ENCODE results near the gene AFG1L.
"Not testable (repeated sequence)": the region's sequence is repeated elsewhere in the genome, so short reads cannot be mapped to it uniquely, and the experiment has no call there.

Gene AFG1L

DNA sequence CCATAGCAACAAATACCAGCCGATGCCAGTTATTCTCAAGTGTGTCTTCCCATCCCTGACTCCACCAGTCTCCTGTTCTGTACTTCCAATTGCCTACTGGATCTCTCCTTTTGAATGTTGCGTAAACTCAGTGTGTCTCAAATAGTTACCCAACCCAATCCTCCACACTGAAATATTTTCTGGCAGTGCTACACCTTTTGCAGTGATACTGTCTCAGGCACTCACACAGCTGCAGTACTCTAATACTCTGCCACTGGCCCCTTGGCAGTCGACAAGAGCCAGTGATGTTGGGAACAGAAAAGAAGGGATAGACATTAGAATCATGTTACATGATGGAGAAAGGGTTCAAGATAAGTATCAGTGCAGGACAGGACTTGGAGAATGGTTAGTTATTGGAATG lies 234.0 kb downstream of the AFG1L start:
- no peak for DNase-seq

DNA sequence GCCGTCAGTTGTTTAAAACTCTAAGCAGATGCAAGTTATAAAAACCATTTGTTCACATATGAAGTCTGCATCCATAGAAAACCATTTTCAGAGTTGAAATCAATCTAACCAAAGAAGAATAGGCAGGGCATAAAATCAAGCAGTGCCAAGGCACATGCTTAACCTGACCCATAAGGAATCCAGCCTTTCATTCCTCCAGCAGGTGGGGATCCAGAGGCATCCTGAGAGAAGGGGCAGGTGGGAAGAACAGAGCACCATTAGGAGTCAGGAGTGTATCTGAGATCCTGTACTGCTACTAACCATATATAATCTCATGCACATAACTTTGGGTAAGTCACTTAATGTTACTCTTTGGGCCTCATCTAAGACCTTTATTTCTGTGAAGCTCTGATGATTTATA lies 236.5 kb downstream of the AFG1L start:
- no peak for DNase-seq

DNA sequence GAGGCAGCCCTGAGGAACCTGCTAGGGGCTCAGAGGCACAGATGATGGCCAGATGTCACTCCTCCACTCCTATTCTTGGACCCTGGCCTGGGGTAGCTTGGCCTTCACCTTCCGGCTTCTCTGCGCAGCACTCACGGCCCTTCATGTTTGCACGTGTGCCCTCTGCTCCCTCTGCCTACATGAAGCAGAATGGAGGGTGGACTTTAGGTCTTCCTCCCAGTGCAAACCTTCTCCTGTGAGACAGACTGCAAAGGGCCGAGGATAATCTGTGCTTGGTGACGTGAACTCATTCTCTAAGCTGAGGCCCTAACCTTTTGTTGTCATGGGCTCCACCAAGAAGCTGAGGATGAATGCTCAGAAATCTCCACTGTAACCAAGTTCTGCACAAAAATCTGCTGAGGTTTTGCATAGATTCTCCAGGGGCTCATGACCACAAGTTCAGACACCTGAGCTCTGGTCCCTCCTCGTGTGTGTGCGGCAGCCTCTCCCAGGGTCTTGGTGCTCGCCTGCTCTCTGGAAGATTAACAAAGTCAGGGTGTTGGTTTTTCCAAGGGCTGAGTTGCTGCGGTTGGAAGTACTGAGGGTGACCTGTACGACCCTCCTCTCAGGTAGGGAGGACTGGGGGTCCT lies 240.4 kb downstream of the AFG1L start:
- no peak for DNase-seq

DNA sequence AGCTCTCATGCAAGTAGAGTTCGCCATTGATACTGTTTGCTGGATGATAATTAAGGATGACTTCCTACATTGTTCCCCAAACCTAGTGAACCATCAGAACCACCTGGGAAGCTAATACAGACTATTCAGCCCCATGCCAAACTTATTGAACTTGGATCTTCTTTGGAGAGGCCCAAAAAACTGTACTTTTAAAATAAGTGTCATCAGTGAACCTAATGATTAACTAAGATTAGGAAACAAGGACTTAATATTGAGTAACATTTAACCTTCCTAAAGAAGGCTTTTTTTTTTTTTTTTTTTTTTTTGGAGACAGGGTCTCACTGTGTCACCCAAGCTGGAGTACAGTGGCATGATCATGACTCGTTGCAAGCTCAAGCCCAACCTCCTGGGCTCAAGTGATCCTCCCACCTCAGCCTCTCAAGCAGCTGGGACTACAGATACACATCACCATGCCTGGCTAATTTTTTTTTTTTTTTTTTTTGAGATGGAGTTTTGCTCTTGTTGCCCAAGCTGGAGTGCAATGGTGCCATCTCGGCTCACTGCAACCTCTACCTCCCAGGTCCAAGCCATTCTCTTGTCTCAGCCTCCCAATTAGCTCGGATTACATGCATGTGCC lies 241.2 kb downstream of the AFG1L start:
- not testable (repeated sequence) for DNase-seq

DNA sequence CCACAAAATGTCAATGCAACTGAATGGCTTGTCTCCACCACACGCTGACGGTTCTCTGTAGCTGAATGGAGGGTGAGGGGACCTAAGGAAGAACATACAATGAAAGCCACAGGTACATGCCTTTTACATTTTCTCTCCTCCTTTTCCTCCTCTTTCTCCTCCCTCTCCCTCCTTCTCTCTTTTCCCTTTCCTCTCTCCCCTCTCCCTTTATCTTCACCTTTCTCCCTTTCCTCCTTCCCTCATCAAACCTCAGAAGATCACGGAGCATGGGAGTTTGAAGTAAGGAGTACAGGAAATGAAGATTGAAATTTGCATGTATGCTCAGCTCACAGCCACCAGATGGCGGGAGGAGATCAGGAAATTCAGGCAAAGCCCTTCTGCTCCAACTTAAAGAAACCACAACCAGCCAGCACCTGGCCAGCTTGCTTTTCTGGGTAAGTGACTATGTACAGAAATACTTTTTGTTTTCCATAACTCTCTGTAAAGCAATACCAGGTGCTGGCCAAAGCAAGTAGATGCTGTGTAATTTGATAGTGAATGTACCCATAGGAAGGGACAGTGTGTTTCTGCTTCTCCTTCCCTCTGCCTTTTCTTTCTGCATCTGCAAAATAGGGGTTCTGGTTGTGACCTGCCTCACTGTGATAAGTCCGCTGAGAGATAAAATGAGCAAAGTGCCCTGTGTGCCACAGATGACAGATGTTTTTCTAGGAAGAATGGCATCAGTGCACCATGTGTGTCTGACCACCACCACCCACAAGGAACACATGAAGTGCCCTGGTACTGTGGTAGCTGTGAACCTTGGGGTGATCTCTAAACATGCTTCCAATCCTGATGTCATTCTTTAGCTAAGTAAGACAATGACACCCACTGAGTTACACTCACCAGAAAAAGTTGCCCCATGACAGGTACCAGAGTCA lies 247.2 kb downstream of the AFG1L start:
- DNase-seq, result peak; percentile 81

DNA sequence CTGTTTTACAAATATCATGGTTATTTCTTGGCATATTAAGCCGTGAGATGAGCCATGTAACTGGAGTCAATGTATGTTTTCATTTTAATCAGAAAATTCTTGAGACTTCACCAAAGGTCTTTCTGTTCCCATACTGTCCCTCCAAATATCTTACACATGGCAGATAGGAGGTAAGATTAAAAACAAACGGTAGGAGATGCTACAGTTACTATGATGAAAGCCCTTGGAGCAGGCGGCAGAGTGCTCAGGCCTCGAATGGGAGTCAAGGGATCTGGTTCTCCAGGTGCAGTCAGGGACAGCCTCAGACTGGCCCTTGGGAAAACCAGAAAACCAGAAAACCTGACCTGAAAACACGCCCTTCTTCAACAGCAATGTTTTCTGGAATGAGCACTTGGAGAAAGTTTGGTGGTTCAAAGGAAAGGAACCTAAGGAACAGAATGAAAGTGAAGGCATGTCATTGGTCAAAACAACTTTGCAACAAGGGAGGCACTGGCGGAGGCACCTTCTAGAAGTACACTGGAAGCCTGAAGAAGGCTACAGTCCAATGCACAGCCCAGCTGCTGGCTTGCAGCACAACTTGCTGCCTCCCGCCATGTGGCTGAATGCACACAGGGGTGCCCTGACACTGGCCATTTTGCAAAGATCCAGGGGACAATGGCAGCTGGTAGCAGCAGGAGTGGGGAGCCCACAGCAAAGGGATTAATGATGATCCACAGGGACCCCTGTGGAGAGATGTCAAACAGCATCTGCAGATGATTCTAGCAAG lies 248.5 kb downstream of the AFG1L start:
- DNase-seq, result no peak

DNA sequence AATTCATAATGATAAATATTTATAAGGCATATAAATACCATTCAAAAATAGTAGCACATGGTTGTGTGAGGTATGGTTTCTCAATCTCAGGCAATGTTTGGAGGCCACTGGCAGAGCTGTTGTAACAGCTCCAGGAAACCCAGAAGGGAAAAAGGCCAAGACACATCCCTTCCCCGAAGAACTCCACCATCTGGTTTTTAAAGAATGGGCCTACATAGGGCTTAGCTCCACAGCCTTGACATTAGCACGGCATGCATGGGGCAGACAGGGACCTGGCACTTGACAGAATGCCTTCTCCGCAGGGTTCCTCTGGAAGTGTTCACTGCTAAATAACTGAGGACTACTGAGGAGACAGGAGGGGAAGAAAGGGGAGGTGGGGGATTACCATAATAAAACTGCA lies 249.8 kb downstream of the AFG1L start:
- DNase-seq, result no peak

DNA sequence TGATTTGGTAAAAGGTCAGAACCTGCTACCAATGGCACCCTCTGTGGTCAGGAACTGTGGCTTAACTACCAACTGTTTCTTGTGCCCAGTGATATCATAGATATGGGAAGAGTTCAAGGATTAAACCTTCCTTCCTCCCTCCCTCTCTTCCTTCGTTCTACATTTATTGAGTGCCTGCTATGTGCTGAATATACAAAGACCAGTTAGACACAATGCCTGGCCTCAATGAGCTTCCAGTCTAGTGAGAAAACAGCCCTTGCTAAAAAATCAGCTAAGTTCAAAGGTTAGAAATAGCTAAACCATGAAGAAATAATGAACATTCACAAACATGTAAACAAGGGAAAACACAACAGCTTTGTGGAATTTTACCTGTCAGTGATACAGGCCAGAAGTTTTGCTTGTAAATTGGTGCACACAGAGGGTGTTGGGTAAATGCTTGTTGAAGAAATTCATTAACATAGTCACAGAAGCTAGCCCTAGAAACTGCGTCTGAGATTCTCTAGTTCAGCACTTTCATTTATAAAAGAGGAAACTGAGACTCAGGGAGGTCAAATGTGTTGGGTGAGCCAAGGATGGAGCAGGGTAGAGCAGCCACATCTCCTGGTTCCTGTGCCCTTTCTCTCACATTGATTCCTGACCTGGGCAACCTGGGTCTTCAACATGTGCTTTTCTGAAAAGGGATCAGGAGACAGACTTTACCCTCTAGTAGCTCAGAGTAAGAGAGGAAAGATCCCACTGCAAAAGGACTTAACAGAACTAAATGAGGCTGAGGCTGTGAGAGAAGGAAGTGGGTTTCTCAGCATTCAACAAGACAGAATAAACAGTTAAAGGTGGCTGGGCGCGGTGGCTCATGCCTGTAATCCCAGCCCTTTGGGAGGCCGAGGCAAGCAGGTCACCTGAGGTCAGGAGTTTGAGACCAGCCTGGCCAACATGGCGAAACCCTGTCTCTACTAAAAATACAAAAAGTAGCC lies 251.5 kb downstream of the AFG1L start:
- DNase-seq, result no peak

DNA sequence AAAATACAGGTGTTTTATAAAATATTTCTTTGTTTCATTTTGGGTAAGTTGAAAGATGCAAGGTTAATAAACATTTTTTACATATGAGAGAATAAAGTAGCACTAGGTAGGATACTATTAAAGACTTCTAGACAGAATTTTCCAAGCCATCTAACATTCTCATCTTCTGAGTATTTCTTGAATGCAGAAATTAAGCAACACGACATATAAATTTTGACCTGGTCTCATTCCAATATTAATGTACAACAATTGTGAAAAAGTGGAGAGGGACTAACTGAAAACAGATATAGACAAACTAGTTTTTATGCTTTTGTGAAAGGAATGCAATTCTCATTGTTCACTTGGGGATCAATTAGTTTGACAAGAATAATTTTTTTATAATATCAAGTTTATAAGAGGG lies 254.4 kb downstream of the AFG1L start:
- DNase-seq, result no peak

DNA sequence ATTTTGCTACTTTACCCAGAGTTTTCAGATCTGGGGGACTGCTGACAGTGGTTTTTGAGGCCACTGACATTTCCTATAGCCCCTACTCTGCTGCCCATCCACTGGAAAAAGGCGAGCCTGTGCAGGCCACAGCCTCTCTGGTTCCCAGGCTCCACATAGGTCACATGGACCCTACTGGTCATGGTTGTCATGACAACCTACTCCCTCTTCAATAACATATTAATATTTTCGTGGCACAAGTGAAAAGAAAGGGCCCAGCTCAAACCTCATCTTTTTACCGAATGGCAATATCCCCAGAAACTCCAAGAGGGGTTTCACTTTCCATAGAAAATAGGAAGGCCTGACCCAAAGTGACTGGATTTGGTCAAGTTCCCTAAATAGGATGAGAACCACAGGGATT lies 254.9 kb downstream of the AFG1L start:
- DNase-seq, result no peak

DNA sequence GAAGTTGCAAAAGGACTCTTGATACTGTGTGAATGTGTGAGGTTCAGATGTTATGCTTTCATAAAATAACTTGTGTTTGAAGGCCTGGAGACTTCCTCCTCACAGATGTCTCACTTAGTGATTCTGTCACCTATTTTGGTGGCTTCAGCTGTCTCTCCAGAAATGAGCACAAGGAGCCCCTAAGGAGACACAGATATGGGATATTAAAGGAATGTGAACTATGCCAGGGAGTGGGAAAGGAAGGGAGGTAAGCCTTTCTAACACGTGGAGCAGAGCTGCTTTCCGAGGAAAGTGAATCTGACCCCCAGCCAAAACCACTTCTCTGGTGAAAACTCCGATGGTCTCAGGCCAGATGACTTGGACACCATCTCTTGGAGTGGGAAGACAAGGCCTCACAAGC lies 255.4 kb downstream of the AFG1L start:
- DNase-seq, result no peak

DNA sequence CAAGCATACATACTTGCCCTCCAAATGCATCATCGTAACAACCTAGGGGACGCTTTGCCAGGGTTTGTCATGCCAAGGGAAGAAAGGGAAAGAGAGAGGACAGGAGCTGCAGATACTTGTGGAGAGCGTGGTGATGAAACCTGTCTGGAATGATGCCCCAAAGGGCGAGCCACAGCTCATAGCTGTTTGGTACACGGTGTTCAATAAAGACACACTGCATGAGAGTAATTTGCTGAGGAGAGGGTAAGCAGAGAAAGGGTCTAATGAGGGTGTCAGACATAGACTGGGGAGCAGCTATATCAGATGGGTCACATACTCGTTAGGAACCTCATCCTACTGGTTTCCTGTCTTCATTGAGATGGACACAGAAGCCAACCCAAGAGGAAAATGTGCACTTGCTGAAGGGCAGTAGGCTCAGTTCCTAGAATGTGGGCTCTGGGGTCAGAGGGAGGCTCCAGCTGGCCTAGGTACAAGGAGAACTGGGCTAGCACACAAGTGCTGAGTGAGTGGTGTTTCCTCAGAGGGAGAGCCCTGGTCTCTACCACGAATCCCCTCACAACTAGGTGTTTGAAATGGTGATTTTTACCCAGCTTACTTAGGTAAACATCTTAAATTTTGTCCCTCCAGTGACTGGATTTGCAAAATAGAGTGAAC lies 260.7 kb downstream of the AFG1L start:
- DNase-seq, result no peak

DNA sequence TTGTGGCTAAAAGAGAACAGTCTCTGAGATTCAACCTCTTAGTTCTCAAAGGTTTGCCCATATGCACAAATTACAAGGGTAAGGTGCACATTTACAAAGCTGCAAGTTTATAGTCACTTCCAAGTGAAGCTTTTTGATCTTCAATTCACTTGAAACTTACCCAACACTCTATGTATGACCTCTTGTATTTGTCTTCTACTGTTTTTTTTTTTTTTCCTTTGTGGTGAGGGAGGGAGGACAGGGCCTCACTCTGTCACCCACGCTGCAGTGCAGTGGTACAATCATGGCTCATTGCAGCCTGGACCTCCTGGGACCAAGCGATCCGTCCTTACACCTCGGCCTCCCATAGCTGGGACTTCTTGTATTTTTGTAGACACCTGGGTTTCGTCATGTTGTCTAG lies 261.4 kb downstream of the AFG1L start:
- DNase-seq, result no peak

DNA sequence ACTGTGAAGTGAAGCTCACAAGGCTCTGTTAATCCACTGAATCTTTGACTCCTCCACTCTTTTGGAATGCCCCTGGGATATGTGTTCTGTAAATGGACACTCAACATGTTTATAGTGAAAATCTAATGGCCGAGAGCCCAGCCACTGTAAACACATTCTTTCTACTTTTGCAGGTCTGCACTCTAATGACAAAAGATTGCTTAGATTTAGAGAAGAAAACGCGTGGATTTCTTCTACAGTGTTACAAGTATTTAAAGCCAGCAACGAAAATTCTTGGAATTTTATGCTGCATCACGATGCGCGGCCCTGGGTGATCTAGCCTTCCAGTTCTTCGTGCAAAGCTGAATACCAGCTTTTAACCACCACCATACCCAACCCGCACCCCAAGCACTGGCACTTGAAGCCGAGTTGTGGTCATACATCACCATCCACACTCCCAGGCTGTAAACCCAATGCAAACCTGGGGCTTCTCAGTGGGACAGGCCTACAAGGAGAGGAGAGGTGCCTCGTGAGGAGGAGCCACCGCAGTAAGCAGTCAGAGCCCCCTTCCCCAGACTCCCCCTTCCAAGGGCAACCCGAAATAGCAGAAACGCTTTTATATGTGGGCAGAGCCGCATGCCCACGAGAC lies 262.1 kb downstream of the AFG1L start:
- no peak for DNase-seq

DNA sequence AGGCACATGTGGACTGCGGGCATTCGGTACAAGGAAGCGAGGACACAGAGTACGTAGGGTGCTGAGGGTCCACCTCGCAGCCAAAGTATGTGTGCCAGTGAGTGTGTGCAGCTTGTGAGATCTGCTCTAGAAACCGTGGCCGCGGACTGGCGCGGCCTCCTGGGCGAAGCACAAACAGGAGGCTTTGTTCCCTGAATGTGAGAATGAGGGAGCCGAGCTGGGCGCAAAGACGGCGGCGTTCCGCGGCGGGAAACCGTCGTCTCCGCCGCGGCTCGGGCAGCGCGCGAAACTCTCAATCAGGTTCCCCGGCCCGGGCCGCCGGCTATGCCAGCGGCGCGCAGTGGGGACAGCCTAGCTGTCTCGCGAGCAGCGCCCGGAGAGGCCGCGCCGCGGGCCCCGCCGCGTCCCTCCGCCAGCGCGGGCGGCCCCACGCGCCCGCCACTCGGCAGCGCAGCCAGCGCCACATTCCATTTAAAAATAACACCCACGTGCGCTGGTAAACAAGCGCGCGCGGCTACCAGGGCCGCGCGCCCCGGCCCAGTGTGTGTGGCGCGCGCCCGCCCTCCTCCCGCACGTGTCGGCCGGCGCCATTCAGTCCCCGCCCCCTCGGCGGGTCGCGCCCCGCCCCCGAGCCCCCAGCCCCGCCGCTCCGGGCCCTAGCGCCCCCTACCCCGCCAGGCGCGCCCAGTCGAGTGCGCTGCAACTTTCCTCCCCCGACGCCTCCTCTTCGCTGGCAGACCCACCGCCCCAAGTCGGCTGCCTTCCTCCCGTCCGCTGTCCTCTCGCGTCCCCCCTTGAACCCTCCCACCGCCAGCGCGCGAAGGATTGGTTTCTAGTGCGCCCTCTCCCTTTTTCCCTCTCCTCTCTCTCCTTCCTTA lies 262.9 kb downstream of the AFG1L start:
- DNase-seq, result peak; percentile 74

DNA sequence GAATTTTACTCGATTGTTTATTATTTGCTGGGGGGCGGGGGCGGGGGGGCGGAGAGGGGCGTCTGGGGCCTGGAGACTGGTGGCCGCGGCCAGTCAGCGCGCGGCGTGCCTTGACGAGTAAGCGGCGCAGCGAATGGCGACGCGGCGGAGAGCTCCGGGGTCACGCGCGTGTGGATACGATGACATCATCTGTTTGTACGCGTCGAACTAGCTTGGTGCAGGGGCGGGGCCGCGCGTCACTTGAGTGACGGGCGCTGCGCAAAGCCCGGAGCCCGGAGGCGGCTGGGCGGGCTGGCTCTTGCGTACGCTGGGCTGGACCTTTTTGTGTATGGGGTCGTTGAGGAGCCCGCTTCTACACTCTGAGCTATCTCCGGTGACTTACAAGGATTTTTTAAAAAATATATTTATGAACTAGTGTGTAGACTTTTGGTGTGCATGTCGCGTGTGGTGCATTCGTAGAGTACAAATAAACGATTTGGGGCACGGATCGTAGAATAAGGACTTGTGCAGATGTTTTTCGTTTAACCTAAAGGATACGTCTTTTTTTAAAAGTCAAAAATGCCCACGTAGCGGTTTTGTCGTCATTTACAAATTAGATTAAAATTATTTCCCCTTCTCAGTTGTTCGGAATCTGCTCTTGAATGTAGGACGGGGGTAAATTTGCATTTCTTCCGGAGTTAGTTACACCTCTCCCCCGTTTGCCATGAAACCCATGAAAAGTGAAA lies 263.7 kb downstream of the AFG1L start:
- peak; percentile 94 for DNase-seq

DNA sequence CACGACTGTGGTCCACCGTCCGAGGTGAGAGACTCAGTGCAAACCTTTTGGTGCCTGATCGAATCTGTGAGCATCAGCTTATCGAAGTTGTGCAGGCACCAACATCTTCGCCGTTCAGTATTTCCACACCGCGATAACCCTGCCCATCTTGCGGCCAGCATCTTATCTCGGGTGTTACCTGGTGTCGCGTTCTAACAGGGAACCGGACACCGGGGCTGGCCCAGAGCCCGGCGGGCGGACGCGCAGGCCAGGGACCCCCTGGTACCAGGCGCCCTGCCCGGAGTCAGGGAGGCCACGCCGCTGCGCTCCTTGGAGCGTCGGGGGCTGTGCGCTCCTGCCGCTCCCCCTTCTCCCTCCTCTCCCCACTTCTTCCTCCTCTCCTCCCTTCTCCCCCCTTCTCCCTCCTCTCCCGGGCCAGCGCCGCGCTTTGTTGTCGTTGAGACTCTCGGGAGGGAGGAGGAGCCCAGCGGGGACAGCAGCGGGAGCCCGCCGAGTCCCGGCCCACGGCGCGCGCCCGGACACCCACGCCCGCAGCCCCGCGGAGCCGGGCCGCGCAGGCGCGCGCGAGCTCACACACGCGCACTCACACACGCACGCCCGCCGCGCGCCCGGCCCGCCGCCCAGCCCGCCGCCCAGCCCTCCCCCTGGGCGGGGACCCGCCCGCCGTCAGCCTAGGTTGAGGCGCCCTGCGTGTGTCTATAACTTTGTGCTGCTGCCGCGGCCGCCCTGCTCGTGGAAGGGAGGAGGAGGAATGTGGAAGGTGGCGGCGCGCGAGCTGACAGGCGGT lies 264.4 kb downstream of the AFG1L start:
- peak; percentile 63 for DNase-seq

DNA sequence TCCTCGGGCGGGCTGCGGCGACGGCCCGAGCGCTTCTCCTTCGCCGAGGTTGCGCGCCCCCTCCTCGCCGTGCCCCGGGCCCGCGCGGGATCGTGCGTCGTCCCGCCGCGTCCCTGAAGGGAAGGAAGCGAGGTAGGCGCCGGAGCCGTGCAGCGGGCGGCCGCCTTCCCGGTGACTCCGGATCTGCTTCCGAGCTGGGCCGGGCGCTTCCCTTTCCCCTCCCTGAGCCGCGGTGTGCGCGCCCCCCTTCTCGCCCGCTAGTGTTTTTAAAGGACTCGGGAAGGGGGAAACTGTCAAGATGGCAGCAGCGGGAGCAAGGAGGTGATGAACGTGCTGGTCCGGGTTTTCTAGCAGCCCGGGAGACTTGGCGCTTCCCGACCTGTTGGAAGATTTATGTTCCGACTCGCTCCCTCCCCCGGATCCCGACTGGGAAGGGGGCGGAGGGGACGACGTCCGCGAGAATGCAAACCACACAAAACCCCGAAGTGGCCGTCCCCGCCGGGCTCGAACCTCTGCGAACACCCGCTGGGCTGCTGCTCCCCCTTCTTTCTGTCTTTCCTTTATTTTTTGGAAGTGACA lies 265.1 kb downstream of the AFG1L start:
- DNase-seq, result peak; percentile 52
